ENCODE results near the gene C17orf113.
"Not testable (repeated sequence)": the region's sequence is repeated elsewhere in the genome, so short reads cannot be mapped to it uniquely, and the experiment has no call there.

DNA sequence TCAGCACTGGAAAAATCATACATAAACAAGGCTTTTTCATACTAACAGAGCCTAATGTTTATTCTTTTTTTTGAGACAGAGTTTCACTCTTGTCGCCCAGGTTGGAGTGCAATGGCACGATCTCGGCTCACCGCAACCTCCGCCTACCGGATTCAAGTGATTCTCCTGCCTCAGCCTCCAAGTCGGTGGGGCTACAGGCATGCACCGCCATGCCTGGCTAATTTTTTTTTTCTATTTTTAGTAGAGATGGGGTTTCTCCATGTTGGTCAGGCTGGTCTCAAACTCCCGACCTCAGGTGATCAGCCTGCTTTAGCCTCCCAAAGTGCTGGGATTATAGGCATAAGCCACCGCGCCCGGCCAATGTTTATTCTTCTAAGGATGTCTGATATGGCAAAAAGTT is 36.7 kb downstream of the C17orf113 start:
- not testable (repeated sequence) for TF ChIP-seq CTCF (IDR thresholded peaks at IDR 0.05; ENCODE audit: low read depth, low read length, poor library complexity, severe bottlenecking); EZH2phosphoT487 (IDR thresholded peaks at IDR 0.05; ENCODE audit: borderline replicate concordance, low read length)

Data from DOHH2 (cell line).